GM23338 (cell line): Measurements from ENCODE around the gene MTHFD1L.

ENCODE experiments used
- CTCF ChIP-seq, 2 experiments: fragments of 200-600 bp in 1 of 2; sonication (generic) in 1 of 2; conservative IDR thresholded peaks; 2 replicates each; pipeline versions ENCODE4 v1.5.1 to v1.6.1; 2016 to 2017; ENCODE audit warnings: antibody characterized with exemption in 2 of 2, low read depth in 2 of 2, mild to moderate bottlenecking in 2 of 2, moderate library complexity in 1 of 2
- EZH2 ChIP-seq: fragments of 200-600 bp; sonication (generic); IDR thresholded peaks from one replicate; pipeline ENCODE4 v1.8.0; 2017; ENCODE audit warnings: antibody characterized with exemption, mild to moderate bottlenecking, low read depth; ENCODE audit not compliant: unreplicated experiment
- EZH2phosphoT487 ChIP-seq: fragments of 200-600 bp; sonication (generic); IDR thresholded peaks from one replicate; pipeline ENCODE4 v1.8.1; 2018; ENCODE audit warnings: antibody characterized with exemption; ENCODE audit not compliant: unreplicated experiment
- NANOG ChIP-seq: IDR thresholded peaks from 2 replicates; pipeline ENCODE4 v1.6.1; 2016; ENCODE audit warnings: antibody characterized with exemption, borderline replicate concordance
- REST ChIP-seq: IDR thresholded peaks from one replicate; pipeline ENCODE4 v1.6.1; 2018; ENCODE audit warnings: antibody characterized with exemption; ENCODE audit not compliant: unreplicated experiment
- STAT1 ChIP-seq: IDR thresholded peaks from one replicate; pipeline ENCODE4 v1.6.1; 2016; ENCODE audit warnings: antibody characterized with exemption; ENCODE audit not compliant: unreplicated experiment

GRCh38 chr6:151005896-151006632, 140.6 kb downstream of the MTHFD1L start:
- TF ChIP-seq EZH2phosphoT487 (no peak), STAT1 (no peak), CTCF (conservative IDR thresholded peaks at IDR 0.05; ENCODE audit: low read depth in 2 of 2) (no peak), NANOG (no peak), REST (no peak), EZH2 (no peak)
